Tibial nerve (tissue), 4 donors: Measurements from ENCODE around the gene CCBE1.

Experiments
- CTCF ChIP-seq, 5 experiments: fragments of 200-600 bp in 3 of 5; fragments of 450-650 bp in 2 of 5; sonication (generic) in 3 of 5; IDR thresholded peaks; one replicate each; pipeline ENCODE4 v1.5.1; 2016 to 2019; ENCODE audit warnings: antibody characterized with exemption in 5 of 5, mild to moderate bottlenecking in 3 of 5, moderate library complexity in 2 of 5
- EP300 ChIP-seq, 2 donors: sonication (generic); formaldehyde crosslinking; IDR thresholded peaks; one replicate each; pipeline ENCODE4 v1.6.1; 2017; ENCODE audit warnings: antibody characterized with exemption in 2 of 2, mild to moderate bottlenecking in 1 of 2

- TF ChIP-seq CTCF (IDR thresholded peaks at IDR 0.05) (no peak), EP300 (IDR thresholded peaks at IDR 0.05) (no peak)
These were observed 176.5 kb downstream of the CCBE1 start for GRCh38 chr18:59520562-59521355.
